Daoy (cell line): ENCODE results near the gene OR5V1. TPM values are rescaled to one million over a fixed set of nuclear protein-coding genes. Genes with fewer than 3 reads are reported as not detected.
"Not testable (repeated sequence)": the region's sequence is repeated elsewhere in the genome, so short reads cannot be mapped to it uniquely, and the experiment has no call there.

ENCODE experiments used
- DNase-seq: peaks from one replicate; pipeline ENCODE4 v3.0.0-alpha.2; 2015; ENCODE audit warnings: low read depth
- total RNA-seq: library from RNA; depleted of rRNA; stranded (reverse); fragments of >200 nt; shearing (Covaris generic); gene quantifications from 2 replicates; pipeline ENCODE4 v1.2.3, GENCODE V29; 2014; rRNA removed

Gene OR5V1
- total RNA-seq: not detected in 2 replicates

- no peak for DNase-seq
These were observed at the start of gene OR5V1 for GRCh38 chr6:29368765-29369164. OR5V1 (minus strand) TSS chr6:29368865; CDS start chr6:29356195, 12,670 bp downstream.

- DNase-seq: peak; percentile 15
These were observed 45.9 kb upstream of the OR5V1 start, which contains the start of gene OR12D1 for GRCh38 chr6:29414588-29414987. OR12D1 (plus strand) TSS chr6:29414928.

GRCh38 chr6:29403801-29404200 is 35.1 kb upstream of the OR5V1 start:
- no peak for DNase-seq

- DNase-seq: no peak
These were observed 30.9 kb upstream of the OR5V1 start for GRCh38 chr6:29399525-29399924.

- DNase-seq: no peak
These were observed 26.7 kb upstream of the OR5V1 start, which contains the start of gene OR12D2 for GRCh38 chr6:29395331-29395730. OR12D2 (plus strand) TSS chr6:29395631; CDS start chr6:29396700, 1,069 bp downstream.

- DNase-seq: no peak
These were observed 19.9 kb upstream of the OR5V1 start for GRCh38 chr6:29388533-29388932.

- no peak for DNase-seq
These were observed 7.3 kb upstream of the OR5V1 start for GRCh38 chr6:29376003-29376402.

- DNase-seq: no peak
These were observed 6.5 kb upstream of the OR5V1 start, which contains the start of gene OR12D3 for GRCh38 chr6:29375191-29375590. OR12D3 (minus strand) TSS chr6:29375291; CDS start chr6:29375287, 4 bp downstream.

- no peak for DNase-seq
These were observed 13.1 kb downstream of the OR5V1 start for GRCh38 chr6:29355603-29356002.

- DNase-seq: no peak
These were observed 13.7 kb downstream of the OR5V1 start for GRCh38 chr6:29354980-29355379.

GRCh38 chr6:29349348-29349747 is 19.3 kb downstream of the OR5V1 start:
- DNase-seq: not testable (repeated sequence)

- no peak for DNase-seq
These were observed 23.3 kb downstream of the OR5V1 start for GRCh38 chr6:29345380-29345779.

- no peak for DNase-seq
These were observed 32.4 kb downstream of the OR5V1 start for GRCh38 chr6:29336269-29336668.

GRCh38 chr6:29332676-29333075 is 36.0 kb downstream of the OR5V1 start:
- DNase-seq: no peak

- no peak for DNase-seq
These were observed 42.9 kb downstream of the OR5V1 start for GRCh38 chr6:29325777-29326176.

GRCh38 chr6:29323332-29323731 is 45.3 kb downstream of the OR5V1 start:
- DNase-seq: not testable (repeated sequence)

- DNase-seq: no peak
These were observed 48.7 kb downstream of the OR5V1 start for GRCh38 chr6:29319931-29320330.

Other genes starting within 250 kb of the OR5V1 start
- not detected in 2 replicates for gene OR2J2, start 198.0 kb downstream of the OR5V1 start, total RNA-seq
- not detected in 2 replicates for gene OR14J1, start 67.2 kb downstream of the OR5V1 start, total RNA-seq
- not detected in 2 replicates for gene OR12D3, start 6.4 kb upstream of the OR5V1 start, total RNA-seq
- not detected in 2 replicates for gene OR12D2, start 26.8 kb upstream of the OR5V1 start, total RNA-seq
- not detected in 2 replicates for gene OR12D1, start 46.1 kb upstream of the OR5V1 start, total RNA-seq
- not detected in 2 replicates for gene OR10C1, start 70.4 kb upstream of the OR5V1 start, total RNA-seq
- gene OR11A1, start 88.2 kb upstream of the OR5V1 start, total RNA-seq: not detected in 2 replicates
- not detected in 2 replicates for gene OR2H1, start 88.3 kb upstream of the OR5V1 start, total RNA-seq
- gene MAS1L, start 119.1 kb upstream of the OR5V1 start, total RNA-seq: not detected in 2 replicates
- gene UBD, start 190.9 kb upstream of the OR5V1 start, total RNA-seq: 2.8 and 10.1 TPM in 2 replicates
- not detected in 2 replicates for gene OR2H2, start 216.3 kb upstream of the OR5V1 start, total RNA-seq